ENCODE measurements around the gene PI4KB.
"Not testable (repeated sequence)": the region's sequence is repeated elsewhere in the genome, so short reads cannot be mapped to it uniquely, and the experiment has no call there.

The PI4KB gene

GRCh38 chr1:151275341-151275740 is 51.9 kb downstream of the PI4KB start:
- DNase-seq: not testable (repeated sequence)

GRCh38 chr1:151273924-151274466 is 53.2 kb downstream of the PI4KB start:
- DNase-seq: no peak

GRCh38 chr1:151267760-151268159 is 59.5 kb downstream of the PI4KB start:
- DNase-seq: no peak

GRCh38 chr1:151266821-151267220 is 60.4 kb downstream of the PI4KB start:
- DNase-seq: no peak

GRCh38 chr1:151266315-151266714 is 60.9 kb downstream of the PI4KB start:
- DNase-seq: no peak

- DNase-seq: no peak
Measured at GRCh38 chr1:151265446-151266236, 61.6 kb downstream of the PI4KB start.

GRCh38 chr1:151259351-151259750 is 67.9 kb downstream of the PI4KB start:
- no peak for DNase-seq

GRCh38 chr1:151255381-151255780 is 71.8 kb downstream of the PI4KB start:
- no peak for DNase-seq

GRCh38 chr1:151254217-151255213 is 72.7 kb downstream of the PI4KB start, which contains the start of gene PSMD4:
PSMD4 (plus strand) TSS chr1:151254734; CDS start chr1:151254783, 49 bp downstream.
- peak; percentile 62 for DNase-seq

GRCh38 chr1:151251656-151252470 is 75.4 kb downstream of the PI4KB start:
- DNase-seq: no peak

- no peak for DNase-seq
Measured at GRCh38 chr1:151246786-151247185, 80.4 kb downstream of the PI4KB start.

- DNase-seq: no peak
Measured at GRCh38 chr1:151243683-151244216, 83.5 kb downstream of the PI4KB start.

- DNase-seq: no peak
Measured at GRCh38 chr1:151242442-151242841, 84.8 kb downstream of the PI4KB start.
